Loucy (cell line): ENCODE measurements around the gene NXNL2.

Source experiments
- CTCF ChIP-seq: fragments of 200-600 bp; sonication (generic); conservative IDR thresholded peaks from 2 replicates; pipeline ENCODE4 v1.5.1; 2014; ENCODE audit warnings: mild to moderate bottlenecking, antibody characterized with exemption, low read length
- EZH2phosphoT487 ChIP-seq: fragments of 200-600 bp; IDR thresholded peaks from 2 replicates; pipeline ENCODE4 v1.6.1; 2018; ENCODE audit warnings: antibody characterized with exemption, mild to moderate bottlenecking, moderate library complexity, borderline replicate concordance

GRCh38 chr9:88590558-88591146, 55.7 kb downstream of the NXNL2 start:
- TF ChIP-seq CTCF = peak; percentile 59
- no peak for TF ChIP-seq EZH2phosphoT487
